Brain microvascular endothelial cell (primary cell): Measurements from ENCODE around the gene USP3.

Source experiments
- DNase-seq: peaks from one replicate; pipeline ENCODE4 v3.0.0-alpha.2; 2020
- H3K27ac ChIP-seq: fragments of 250-450 bp; sonication (Bioruptor Pico); 2 replicates; pipeline ENCODE4 v1.5.1; 2020; ENCODE audit warnings: mild to moderate bottlenecking, moderate library complexity
- H3K27me3 ChIP-seq: fragments of 250-450 bp; sonication (Bioruptor Pico); replicated peaks from 2 replicates; pipeline ENCODE4 v1.5.1; 2020; ENCODE audit warnings: mild to moderate bottlenecking
- H3K36me3 ChIP-seq: fragments of 250-450 bp; sonication (Bioruptor Pico); replicated peaks from 2 replicates; pipeline ENCODE4 v1.5.1; 2020; ENCODE audit warnings: mild to moderate bottlenecking
- H3K4me3 ChIP-seq: 2 replicates; pipeline ENCODE4 v1.5.1; 2011; ENCODE audit warnings: low read depth, mild to moderate bottlenecking, control low read depth, low read length, moderate library complexity
- CTCF ChIP-seq: IDR thresholded peaks from 2 replicates; pipeline ENCODE4 v1.5.1; 2011; ENCODE audit warnings: low read depth, mild to moderate bottlenecking, moderate library complexity, low read length, control low read depth, inconsistent platforms; ENCODE audit errors: missing control alignments
- in situ Hi-C: cut with HindIII; loops from 2 replicates; pipeline ENCODE4 v1.10.0; 2017; ENCODE audit warnings: low sequenced_read_pairs, low pct_ligation_motif_present

The USP3 gene

GRCh38 chr15:63634154-63634553, 129.8 kb downstream of the USP3 start:
- H3K36me3 ChIP-seq: peaks cover 36% of the 10 kb centered on the region
- in situ Hi-C loops: no loop called here
- H3K27ac ChIP-seq: no peak overlapping the region
- TF ChIP-seq CTCF: no peak
- H3K4me3 ChIP-seq: no peak overlapping the region
- no peak for DNase-seq
- no peaks in the 10 kb centered on the region for H3K27me3 ChIP-seq

GRCh38 chr15:63636518-63637061, 132.2 kb downstream of the USP3 start:
- H3K36me3 ChIP-seq: peaks cover 45% of the 10 kb centered on the region
- no peak for TF ChIP-seq CTCF
- in situ Hi-C loops: no loop called here
- no peaks in the 10 kb centered on the region for H3K27me3 ChIP-seq
- DNase-seq: no peak
- no peak overlapping the region for H3K27ac ChIP-seq
- no peak overlapping the region for H3K4me3 ChIP-seq

GRCh38 chr15:63638839-63639238, 134.4 kb downstream of the USP3 start:
- H3K36me3 ChIP-seq: peaks cover 36% of the 10 kb centered on the region
- H3K27ac ChIP-seq: no peak overlapping the region
- no peak for DNase-seq
- no peak for TF ChIP-seq CTCF
- in situ Hi-C loops: no loop called here
- H3K4me3 ChIP-seq: no peak overlapping the region
- no peaks in the 10 kb centered on the region for H3K27me3 ChIP-seq

GRCh38 chr15:63640146-63640545, 135.8 kb downstream of the USP3 start:
- in situ Hi-C loops: no loop called here
- no peak overlapping the region for H3K27ac ChIP-seq
- no peak overlapping the region for H3K4me3 ChIP-seq
- DNase-seq: no peak
- H3K36me3 ChIP-seq: peaks cover 34% of the 10 kb centered on the region
- TF ChIP-seq CTCF: no peak
- no peaks in the 10 kb centered on the region for H3K27me3 ChIP-seq
